ENCODE data around the gene RASD2.
"Not testable (repeated sequence)": the region's sequence is repeated elsewhere in the genome, so short reads cannot be mapped to it uniquely, and the experiment has no call there.

Gene RASD2

GRCh38 chr22:35540595-35541253 is at the start of gene RASD2:
Gene RASD2, plus strand, starts transcription at chr22:35540831. Its CDS starts 5,979 bp downstream, at chr22:35546810.
- peak; percentile 31 for DNase-seq (ENCODE audit: low read depth)

GRCh38 chr22:35491061-35491907 is 49.3 kb upstream of the RASD2 start:
- not testable (repeated sequence) for DNase-seq (ENCODE audit: low read depth)

GRCh38 chr22:35491908-35492380 is 48.7 kb upstream of the RASD2 start:
- DNase-seq (ENCODE audit: low read depth) = no peak

- no peak for DNase-seq (ENCODE audit: low read depth)
These were observed 47.6 kb upstream of the RASD2 start for GRCh38 chr22:35493074-35493473.

- DNase-seq (ENCODE audit: low read depth) = not testable (repeated sequence)
These were observed 44.9 kb upstream of the RASD2 start for GRCh38 chr22:35495711-35496110.

- no peak for DNase-seq (ENCODE audit: low read depth)
These were observed 43.8 kb upstream of the RASD2 start for GRCh38 chr22:35496768-35497312.

GRCh38 chr22:35498026-35498800 is 42.4 kb upstream of the RASD2 start:
- DNase-seq (ENCODE audit: low read depth) = no peak

- DNase-seq (ENCODE audit: low read depth) = no peak
These were observed 37.8 kb upstream of the RASD2 start for GRCh38 chr22:35502836-35503235.

GRCh38 chr22:35505399-35506258 is 35.0 kb upstream of the RASD2 start:
- no peak for DNase-seq (ENCODE audit: low read depth)

- DNase-seq (ENCODE audit: low read depth) = no peak
These were observed 34.4 kb upstream of the RASD2 start for GRCh38 chr22:35506259-35506570.

- DNase-seq (ENCODE audit: low read depth) = not testable (repeated sequence)
These were observed 32.8 kb upstream of the RASD2 start for GRCh38 chr22:35507851-35508250.

GRCh38 chr22:35509451-35509850 is 31.2 kb upstream of the RASD2 start:
- DNase-seq (ENCODE audit: low read depth) = no peak

- DNase-seq (ENCODE audit: low read depth) = no peak
These were observed 30.7 kb upstream of the RASD2 start for GRCh38 chr22:35509960-35510359.

GRCh38 chr22:35510481-35510934 is 30.1 kb upstream of the RASD2 start:
- no peak for DNase-seq (ENCODE audit: low read depth)

- DNase-seq (ENCODE audit: low read depth) = no peak
These were observed 29.7 kb upstream of the RASD2 start for GRCh38 chr22:35510951-35511350.

- DNase-seq (ENCODE audit: low read depth) = no peak
These were observed 26.3 kb upstream of the RASD2 start for GRCh38 chr22:35514366-35514765.

- DNase-seq (ENCODE audit: low read depth) = not testable (repeated sequence)
These were observed 24.7 kb upstream of the RASD2 start for GRCh38 chr22:35515952-35516351.

- no peak for DNase-seq (ENCODE audit: low read depth)
These were observed 23.9 kb upstream of the RASD2 start for GRCh38 chr22:35516723-35517122.

GRCh38 chr22:35517207-35517606 is 23.4 kb upstream of the RASD2 start:
- DNase-seq (ENCODE audit: low read depth) = no peak

GRCh38 chr22:35517769-35518530 is 22.7 kb upstream of the RASD2 start:
- no peak for DNase-seq (ENCODE audit: low read depth)
